Natural killer cell (primary cell): ENCODE measurements around the gene PRPF38B. TPM values are rescaled to one million over a fixed set of nuclear protein-coding genes. Genes with fewer than 3 reads are reported as not detected.

Source experiments
- ATAC-seq, 3 donors: fragments of 150-1000 bp in 2 of 3; fragments of 200-7000 bp in 1 of 3; cut with Tn5 transposase; 1 replicate in 1 of 3; 2 replicates in 2 of 3; pipeline ENCODE4 v1.10.0; 2021; ENCODE audit warnings: mild to moderate bottlenecking in 2 of 3, moderate library complexity in 2 of 3
- DNase-seq, 2 donors: peaks; one replicate each; pipeline versions ENCODE4 v3.0.0 to v3.0.0-alpha.2; 2013 to 2021; ENCODE audit warnings: mixed read lengths in 1 of 2
- H3K27ac ChIP-seq: one replicate; pipeline ENCODE4 v1.5.1; 2013; ENCODE audit warnings: mild to moderate bottlenecking, low read length
- H3K27me3 ChIP-seq: one replicate; pipeline ENCODE4 v1.6.1; 2013; ENCODE audit warnings: low read length; ENCODE audit not compliant: control insufficient read depth, insufficient read depth
- H3K36me3 ChIP-seq: one replicate; pipeline ENCODE4 v1.6.1; 2013; ENCODE audit warnings: low read length; ENCODE audit not compliant: control insufficient read depth, insufficient read depth
- H3K4me1 ChIP-seq: one replicate; pipeline ENCODE4 v1.6.1; 2013; ENCODE audit warnings: low read length; ENCODE audit not compliant: control insufficient read depth, insufficient read depth
- H3K4me3 ChIP-seq: one replicate; pipeline ENCODE4 v1.5.1; 2013; ENCODE audit warnings: low read length
- H3K9me3 ChIP-seq: one replicate; pipeline ENCODE4 v1.6.1; 2013; ENCODE audit warnings: low read length; ENCODE audit not compliant: control insufficient read depth, insufficient read depth
- H3K27ac Mint-ChIP-seq, 2 donors: one replicate each; pipeline ENCODE4 v1.8.0; 2022; ENCODE audit warnings: mild to moderate bottlenecking in 2 of 2, mixed read lengths in 2 of 2, moderate library complexity in 1 of 2
- H3K27me3 Mint-ChIP-seq, 2 donors: one replicate each; pipeline ENCODE4 v1.8.0; 2022; ENCODE audit warnings: low read depth in 2 of 2, mixed read lengths in 2 of 2
- H3K36me3 Mint-ChIP-seq: one replicate; pipeline ENCODE4 v1.8.0; 2022; ENCODE audit warnings: mixed read lengths
- H3K4me1 Mint-ChIP-seq, 2 donors: one replicate each; pipeline ENCODE4 v1.8.0; 2022; ENCODE audit warnings: mixed read lengths in 2 of 2
- H3K4me3 Mint-ChIP-seq: one replicate; pipeline ENCODE4 v1.8.0; 2022; ENCODE audit warnings: mild to moderate bottlenecking, moderate library complexity, mixed read lengths
- H3K9me3 Mint-ChIP-seq, 2 donors: one replicate each; pipeline ENCODE4 v1.8.0; 2022; ENCODE audit warnings: mixed read lengths in 2 of 2
- WGBS: methylation state at CpG from one replicate; pipeline ENCODE4 v1.1.7; 2013; ENCODE audit warnings: missing lambda C conversion rate; ENCODE audit not compliant: insufficient coverage; 5-methylcytosine and 5-hydroxymethylcytosine counted together
- intact Hi-C: fragments of 100-400 bp; cut with micrococcal nuclease; formaldehyde crosslinking; loops from one replicate; pipeline ENCODE4 v1.14.2; 2022
- total RNA-seq, 4 donors: library from RNA; stranded (reverse); fragments of 120-200 nt in 1 of 4; gene quantifications; one replicate each; pipeline versions ENCODE4 v1.2.3 to v1.2.4, GENCODE V29; 2013 to 2022
- TF ChIP-seq, protein P1 (sequence below): fragments of 200-600 bp; IDR thresholded peaks from one replicate; pipeline ENCODE4 v1.8.0; 2022; ENCODE audit warnings: antibody characterized with exemption

The PRPF38B gene
- total RNA-seq, 3 donors from 2014 or later (not counting 1 experiment from before 2014, with no cell fraction given): 115 to 158 (median 156) TPM

DNA sequence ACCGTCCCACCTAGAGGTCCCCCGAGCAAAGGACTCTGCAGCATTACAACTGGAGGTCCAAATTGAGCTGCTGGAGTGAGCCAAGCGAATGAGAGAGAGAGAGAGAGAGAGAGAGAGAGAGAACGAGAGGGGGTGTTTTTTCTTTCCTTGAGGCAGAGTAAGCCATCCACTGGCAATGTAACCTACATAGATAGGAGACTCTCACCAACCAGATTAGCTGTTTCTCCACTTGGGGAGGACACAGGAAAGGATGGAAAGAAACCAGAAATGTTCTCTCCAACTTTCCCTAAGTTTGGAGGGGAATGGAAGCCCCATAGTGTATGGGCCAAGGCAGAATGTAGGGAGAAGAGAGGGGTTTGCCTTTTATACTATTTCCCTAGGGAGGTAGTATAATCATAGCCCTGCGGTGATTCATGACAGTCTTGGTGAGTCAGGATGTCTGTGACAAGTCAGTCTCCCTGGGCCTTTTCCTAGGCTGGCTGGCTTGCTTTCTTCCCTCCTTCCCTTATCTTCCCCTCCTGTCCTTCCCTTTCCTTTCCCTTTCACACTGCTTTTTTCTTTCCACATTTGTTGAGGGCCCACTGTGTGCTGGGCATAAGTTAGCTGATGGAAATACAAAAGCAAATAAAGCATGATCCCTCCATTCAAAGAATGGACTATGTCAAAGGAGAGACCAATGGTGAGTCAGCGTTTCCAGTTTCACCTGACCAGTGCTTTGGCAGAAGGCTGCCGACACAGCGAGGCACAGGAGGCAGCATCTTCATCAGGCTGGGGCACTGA is 27.7 kb downstream of the PRPF38B start:
- DNase-seq: no peak
- H3K4me3 Mint-ChIP-seq: no peak overlapping the region
- no peaks in the 10 kb centered on the region for H3K36me3 ChIP-seq
- no peaks in the 10 kb centered on the region for H3K4me1 Mint-ChIP-seq
- TF ChIP-seq, protein P1, sequence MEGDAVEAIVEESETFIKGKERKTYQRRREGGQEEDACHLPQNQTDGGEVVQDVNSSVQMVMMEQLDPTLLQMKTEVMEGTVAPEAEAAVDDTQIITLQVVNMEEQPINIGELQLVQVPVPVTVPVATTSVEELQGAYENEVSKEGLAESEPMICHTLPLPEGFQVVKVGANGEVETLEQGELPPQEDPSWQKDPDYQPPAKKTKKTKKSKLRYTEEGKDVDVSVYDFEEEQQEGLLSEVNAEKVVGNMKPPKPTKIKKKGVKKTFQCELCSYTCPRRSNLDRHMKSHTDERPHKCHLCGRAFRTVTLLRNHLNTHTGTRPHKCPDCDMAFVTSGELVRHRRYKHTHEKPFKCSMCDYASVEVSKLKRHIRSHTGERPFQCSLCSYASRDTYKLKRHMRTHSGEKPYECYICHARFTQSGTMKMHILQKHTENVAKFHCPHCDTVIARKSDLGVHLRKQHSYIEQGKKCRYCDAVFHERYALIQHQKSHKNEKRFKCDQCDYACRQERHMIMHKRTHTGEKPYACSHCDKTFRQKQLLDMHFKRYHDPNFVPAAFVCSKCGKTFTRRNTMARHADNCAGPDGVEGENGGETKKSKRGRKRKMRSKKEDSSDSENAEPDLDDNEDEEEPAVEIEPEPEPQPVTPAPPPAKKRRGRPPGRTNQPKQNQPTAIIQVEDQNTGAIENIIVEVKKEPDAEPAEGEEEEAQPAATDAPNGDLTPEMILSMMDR: no peak
- 88% methylated on average over 7 of the region's 8 CpGs for WGBS
- no peak for ATAC-seq
- intact Hi-C loops: no loop called here
- H3K27ac Mint-ChIP-seq: no peak overlapping the region
- H3K27me3 ChIP-seq: no peaks in the 10 kb centered on the region
- H3K4me1 ChIP-seq: no peaks in the 10 kb centered on the region
- H3K27ac ChIP-seq: no peak overlapping the region
- H3K36me3 Mint-ChIP-seq: no peaks in the 10 kb centered on the region
- H3K4me3 ChIP-seq: no peak overlapping the region
- H3K27me3 Mint-ChIP-seq: peaks cover 5 to 7% of the 10 kb centered on the region in 2 donors
- H3K9me3 ChIP-seq: no peaks in the 10 kb centered on the region
- H3K9me3 Mint-ChIP-seq: no peaks in the 10 kb centered on the region

DNA sequence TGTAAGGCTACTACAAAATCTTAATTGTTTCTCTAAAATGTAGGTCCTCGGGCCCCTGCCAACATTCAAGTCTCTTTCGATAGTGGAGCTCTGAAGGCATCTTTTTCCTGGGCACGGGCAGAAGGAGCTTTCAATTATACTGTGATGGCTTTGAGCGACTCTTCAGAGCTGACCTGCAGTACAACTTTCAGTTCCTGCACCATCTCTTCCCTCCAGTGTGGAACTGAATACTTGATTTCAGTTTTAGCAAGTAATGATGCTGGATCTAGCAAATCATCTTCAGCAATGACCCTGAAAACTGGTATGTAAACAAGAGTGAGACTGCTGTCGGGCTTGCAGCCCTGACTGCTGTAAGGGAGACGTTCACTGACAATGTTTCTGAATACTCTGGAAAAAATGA is 30.2 kb downstream of the PRPF38B start:
- Mint-ChIP-seq H3K27ac (no peak overlapping the region), H3K9me3 (no peaks in the 10 kb centered on the region), H3K27me3 (peaks cover 5 to 7% of the 10 kb centered on the region in 2 donors), H3K4me3 (no peak overlapping the region), H3K36me3 (no peaks in the 10 kb centered on the region), H3K4me1 (no peaks in the 10 kb centered on the region)
- ATAC-seq: no peak
- Histone ChIP-seq H3K4me3 (no peak overlapping the region), H3K27me3 (no peaks in the 10 kb centered on the region), H3K36me3 (no peaks in the 10 kb centered on the region), H3K27ac (no peak overlapping the region), H3K9me3 (no peaks in the 10 kb centered on the region), H3K4me1 (no peaks in the 10 kb centered on the region)
- TF ChIP-seq, protein P1: no peak
- DNase-seq: no peak
- intact Hi-C loops: no loop called here
- 92% methylated on average over 6 of the region's 6 CpGs for WGBS

DNA sequence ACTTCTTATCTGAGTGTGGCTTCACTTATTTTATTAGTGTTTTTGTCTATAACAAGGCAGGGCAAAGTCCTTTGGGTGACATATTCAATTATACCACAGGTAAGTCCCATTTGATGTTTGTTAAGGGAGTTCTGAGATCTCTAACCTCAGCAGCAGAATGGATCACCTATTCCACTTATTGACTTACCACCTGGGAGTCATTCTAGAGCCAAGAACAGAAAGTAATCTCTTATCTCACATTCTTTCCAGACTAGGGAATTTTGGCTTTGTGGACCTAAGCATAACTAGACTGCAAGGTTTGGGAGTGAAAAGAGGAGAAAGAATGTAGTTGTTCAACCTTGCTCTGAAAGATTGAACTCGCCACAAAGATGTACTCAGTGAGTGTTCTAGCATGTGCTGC is 33.8 kb downstream of the PRPF38B start:
- WGBS: 89% methylated on average over 1 of the region's 1 CpG
- Mint-ChIP-seq H3K27me3 (peaks cover 8 to 10% of the 10 kb centered on the region in 2 donors), H3K4me1 (no peaks in the 10 kb centered on the region), H3K27ac (no peak overlapping the region), H3K36me3 (no peaks in the 10 kb centered on the region), H3K9me3 (no peaks in the 10 kb centered on the region), H3K4me3 (no peak overlapping the region)
- H3K27me3 ChIP-seq: no peaks in the 10 kb centered on the region
- H3K36me3 ChIP-seq: no peaks in the 10 kb centered on the region
- no peaks in the 10 kb centered on the region for H3K4me1 ChIP-seq
- TF ChIP-seq, protein P1: no peak
- DNase-seq (no peak), ATAC-seq (no peak)
- H3K9me3 ChIP-seq: no peaks in the 10 kb centered on the region
- intact Hi-C loops: no loop called here
- H3K27ac ChIP-seq: no peak overlapping the region
- H3K4me3 ChIP-seq: no peak overlapping the region
